ENCODE measurements around the gene CHML.

DNA sequence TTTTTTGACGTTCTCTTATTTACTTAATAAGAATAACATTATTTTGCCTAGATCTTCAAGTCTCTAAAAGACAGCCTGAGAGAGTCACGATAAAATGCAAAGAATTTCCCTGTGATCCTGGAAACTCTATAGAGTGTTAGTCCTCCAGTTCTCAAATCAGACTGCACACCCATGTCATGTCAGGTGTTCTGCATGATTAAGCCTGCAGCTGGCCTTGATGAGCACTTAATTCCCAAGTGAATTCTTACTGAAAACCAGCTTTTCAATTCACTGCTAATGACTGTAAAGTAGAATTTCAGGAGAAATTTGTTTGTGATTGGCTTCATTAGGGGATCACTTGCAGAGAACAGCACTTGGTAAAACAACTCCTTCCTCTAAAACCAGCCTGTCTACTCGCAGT is 41.9 kb downstream of the CHML start:
- TF ChIP-seq ZNF747 (tag by site-specific recombination; IDR thresholded peaks at IDR 0.05), result no peak
- TF ChIP-seq, protein P1, sequence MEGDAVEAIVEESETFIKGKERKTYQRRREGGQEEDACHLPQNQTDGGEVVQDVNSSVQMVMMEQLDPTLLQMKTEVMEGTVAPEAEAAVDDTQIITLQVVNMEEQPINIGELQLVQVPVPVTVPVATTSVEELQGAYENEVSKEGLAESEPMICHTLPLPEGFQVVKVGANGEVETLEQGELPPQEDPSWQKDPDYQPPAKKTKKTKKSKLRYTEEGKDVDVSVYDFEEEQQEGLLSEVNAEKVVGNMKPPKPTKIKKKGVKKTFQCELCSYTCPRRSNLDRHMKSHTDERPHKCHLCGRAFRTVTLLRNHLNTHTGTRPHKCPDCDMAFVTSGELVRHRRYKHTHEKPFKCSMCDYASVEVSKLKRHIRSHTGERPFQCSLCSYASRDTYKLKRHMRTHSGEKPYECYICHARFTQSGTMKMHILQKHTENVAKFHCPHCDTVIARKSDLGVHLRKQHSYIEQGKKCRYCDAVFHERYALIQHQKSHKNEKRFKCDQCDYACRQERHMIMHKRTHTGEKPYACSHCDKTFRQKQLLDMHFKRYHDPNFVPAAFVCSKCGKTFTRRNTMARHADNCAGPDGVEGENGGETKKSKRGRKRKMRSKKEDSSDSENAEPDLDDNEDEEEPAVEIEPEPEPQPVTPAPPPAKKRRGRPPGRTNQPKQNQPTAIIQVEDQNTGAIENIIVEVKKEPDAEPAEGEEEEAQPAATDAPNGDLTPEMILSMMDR (tag by site-specific recombination; IDR thresholded peaks at IDR 0.05), result no peak
- no peak for TF ChIP-seq KLF1 (tag by site-specific recombination; IDR thresholded peaks at IDR 0.05)
- TF ChIP-seq ZBTB8A (tag by site-specific recombination; IDR thresholded peaks at IDR 0.05), result no peak
- no peak for TF ChIP-seq ZNF561 (tag by site-specific recombination; IDR thresholded peaks at IDR 0.05; ENCODE audit: borderline replicate concordance)
- no peak for TF ChIP-seq HOXD13 (CRISPR knock-in tag; IDR thresholded peaks at IDR 0.05; ENCODE audit: borderline replicate concordance)
- no peak for TF ChIP-seq ZNF138 (tag by site-specific recombination; IDR thresholded peaks at IDR 0.05; ENCODE audit: borderline replicate concordance)

All from HEK293 (cell line).